GM19023 (cell line): Measurements from ENCODE around the gene CSTPP1.
"Not testable (repeated sequence)": the region's sequence is repeated elsewhere in the genome, so short reads cannot be mapped to it uniquely, and the experiment has no call there.

Experiments
- ATAC-seq: cut with Tn5 transposase; IDR thresholded peaks from one replicate; pipeline ENCODE4 v1.9.1; 2021; ENCODE audit warnings: mild to moderate bottlenecking, moderate library complexity; ENCODE audit not compliant: unreplicated experiment

CSTPP1 gene

DNA sequence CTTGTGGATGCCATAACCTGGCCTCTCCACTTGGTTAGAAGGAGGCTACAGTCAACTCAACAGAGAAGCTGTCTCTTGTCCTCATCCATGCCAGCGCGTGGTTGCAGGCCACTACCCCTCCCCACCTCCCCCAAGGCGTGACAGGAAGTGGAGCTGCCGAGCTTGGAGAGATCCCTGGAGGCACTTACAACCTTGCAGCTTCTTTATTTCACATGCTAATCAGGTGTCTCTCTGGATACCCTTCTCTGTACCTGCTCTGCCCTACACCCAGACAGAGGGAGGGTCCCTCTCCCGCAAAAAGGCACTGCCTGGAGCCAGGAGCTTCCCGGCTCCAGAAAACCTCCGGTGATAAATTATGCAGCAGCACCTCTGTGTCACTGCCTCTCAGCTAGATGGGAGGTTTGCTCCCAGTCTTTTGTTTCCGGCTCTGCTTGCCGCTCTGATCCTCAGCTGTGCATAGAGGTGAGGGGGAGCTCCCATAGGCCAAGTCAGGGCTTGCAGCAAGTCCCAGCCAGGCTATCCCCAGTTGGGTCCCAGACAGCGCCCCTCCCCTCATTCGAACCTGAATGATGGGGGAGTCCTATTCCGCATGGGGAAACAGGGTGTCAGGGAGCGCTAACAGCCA is 23.9 kb upstream of the CSTPP1 start:
- ATAC-seq = no peak

DNA sequence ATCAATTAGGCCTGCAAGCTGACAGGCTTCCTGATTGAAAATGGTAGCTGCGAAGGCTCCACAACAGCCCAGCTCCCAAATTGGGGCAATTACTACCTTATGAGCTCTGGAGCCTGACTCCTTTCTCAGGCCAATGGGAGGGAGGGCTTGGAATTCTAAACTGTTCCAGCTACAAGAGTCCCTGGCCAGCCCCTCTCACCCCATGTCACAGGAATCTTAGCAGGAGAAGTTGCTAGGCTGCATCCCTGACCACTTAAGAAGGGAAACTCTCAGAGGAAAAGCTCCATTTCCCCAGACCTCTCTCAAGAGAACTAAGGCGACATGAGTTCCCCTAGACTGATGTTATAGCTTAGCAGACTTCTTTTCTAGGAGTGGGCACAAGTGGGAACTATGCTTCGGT is 23.1 kb upstream of the CSTPP1 start:
- no peak for ATAC-seq

DNA sequence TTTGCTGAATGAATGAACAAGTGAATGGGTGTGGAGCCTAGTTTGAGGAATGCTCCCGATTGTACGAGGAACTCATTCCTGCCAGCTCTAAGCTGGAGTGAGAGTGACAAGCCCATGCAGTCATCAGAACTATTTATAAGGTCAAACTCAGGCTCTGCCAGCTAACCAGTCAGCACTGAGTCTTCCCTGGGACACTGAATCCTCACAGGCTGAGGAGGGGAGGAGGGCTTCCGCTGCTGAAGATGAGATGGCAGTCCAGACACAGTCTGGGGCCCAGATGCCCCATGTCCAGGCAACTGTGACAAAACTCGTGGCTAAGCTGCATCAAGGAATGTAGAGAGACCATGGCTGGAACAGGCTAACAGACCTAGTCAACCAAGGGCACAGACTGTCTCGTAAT is 22.2 kb upstream of the CSTPP1 start:
- ATAC-seq = no peak

DNA sequence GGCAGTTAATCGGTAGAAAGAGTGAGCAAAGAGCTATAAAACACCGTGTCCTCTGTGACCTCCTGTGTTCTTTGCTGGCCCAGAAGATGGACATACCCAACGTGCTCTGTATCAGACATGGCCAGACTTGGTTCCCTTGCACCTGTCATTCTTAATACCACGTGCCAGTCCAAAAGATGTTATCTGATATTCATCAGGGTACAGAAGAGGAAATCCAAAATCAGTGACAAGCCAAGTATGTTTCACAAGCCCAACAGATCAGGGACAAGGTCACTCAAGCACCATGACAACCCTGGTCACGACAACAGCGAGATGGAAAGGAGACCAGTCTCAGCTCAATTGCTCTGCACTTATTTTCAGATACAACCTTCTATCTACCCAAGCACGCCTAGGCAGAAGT is 21.7 kb upstream of the CSTPP1 start:
- no peak for ATAC-seq

DNA sequence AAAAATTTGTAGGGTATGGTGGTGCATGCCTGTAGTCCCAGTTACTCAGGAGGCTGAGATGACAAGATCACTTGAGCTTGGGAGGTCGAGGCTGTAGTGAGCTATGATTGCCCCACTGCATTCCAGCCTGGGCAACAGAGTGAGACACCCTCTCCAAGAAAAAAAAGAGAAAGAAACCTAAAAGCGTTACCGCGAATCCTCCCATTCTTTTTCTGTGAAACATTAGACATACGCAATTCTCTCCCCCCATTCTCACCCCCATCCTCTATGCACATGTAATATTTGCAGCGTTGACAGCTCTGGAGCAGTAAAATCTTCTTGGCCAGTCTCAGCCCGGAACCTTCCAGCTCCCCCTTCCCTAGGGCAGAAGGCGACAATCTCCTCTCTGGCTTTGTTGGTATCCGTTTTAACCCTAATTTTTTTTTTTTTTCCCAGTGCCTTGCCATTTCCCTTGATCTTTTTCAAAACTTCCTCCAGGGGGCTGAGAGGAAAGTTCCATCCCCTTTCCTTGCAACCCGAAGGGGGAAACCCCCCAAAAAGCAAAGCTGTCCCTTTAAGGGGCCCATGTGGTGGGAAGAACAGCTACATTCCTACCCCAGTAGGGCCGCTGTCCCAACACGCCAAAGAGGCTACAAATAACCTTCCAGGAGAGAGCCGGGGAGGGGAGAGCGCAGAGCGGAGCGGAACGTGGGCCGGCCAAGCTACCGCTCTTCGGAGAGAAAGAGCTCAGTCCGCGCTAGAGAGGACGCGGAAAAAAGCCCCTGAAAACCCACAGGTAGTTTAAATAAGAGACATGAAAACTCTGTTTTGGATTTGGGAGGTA is 20.1 kb upstream of the CSTPP1 start:
- ATAC-seq = no peak

DNA sequence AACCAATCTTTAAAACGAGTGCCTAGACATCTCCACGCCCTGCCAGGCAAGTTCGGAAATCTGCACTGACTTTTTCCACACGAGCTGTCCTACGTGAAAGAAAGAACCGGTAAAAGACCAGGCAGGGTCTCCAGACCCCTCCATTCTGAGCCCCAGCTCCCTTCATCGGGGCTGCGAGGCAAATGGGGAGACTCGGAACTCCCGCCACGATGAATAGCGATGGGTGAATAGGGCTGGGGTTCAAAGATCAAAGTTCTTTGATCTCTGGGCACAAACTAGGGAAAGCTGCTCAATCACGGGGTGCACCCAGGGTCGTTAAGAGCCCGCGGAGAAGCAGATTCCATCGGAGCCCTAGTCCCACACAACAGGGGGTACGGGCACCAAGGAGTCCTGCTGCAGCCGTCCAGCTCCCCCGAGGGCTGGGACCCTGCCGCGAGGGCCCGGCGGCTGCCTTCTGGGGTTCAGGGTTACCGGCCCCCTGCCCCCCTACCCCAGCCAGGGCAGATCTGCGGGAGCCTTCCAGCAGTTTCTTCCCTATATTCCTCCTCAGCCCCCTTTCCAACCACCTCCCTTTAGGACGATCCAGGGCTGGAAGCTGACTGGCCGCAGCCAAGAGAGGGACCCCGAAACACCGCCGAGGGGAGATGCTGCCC is 19.3 kb upstream of the CSTPP1 start:
- ATAC-seq = no peak

DNA sequence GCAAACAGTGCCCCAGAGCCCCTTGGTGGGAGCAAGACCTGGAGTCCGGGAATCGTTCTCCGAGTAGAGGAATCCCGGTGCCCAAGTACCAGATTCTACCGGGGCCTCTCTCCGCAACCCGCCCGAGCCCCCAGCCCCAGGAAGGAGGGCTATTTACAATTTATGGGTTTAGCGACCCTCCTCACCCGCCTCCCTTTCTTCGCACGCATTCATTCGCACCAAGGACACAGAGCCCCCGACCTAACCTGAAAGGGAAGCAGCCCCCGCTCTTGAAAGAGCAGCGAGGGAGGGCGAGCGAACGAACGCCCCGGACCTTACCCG is 18.8 kb upstream of the CSTPP1 start:
- ATAC-seq = no peak

DNA sequence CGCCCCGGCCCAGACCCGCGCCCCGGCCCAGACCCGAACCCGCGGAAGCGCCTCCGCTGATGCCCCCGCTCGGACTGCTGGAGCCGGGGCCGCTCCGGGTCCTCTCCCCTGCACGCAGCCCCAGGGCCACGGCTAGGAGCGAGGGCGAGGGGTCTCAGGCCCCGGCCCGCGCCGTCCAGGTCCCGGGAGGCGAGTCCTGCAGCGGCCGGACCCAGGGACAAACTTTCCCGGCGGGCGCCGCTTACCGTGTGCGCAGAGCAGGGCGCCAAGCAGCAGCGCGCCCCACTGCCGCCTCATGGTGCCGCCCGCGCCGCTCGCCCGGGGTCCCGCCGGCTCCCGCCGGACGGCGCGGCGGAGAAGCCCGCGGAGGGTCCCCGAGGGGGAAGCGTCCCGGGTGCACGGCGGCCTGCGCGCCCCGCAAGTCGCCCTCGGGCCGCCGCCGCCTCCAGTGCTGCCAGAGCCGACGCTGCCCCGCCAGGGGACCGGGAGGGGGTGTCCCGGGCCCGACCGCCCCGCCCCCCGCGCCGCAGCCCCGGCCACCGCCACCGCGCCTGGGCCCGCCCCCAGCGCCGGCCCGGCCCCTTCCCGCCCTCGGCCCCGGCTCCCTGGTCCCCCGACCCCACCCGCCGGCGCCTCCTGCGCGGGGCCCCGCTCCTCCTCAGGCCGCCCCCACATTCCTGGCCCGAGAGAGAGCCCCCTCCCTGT is 18.3 kb upstream of the CSTPP1 start, which contains the start of gene LRP4:
TSS of gene LRP4 (minus strand) at position 468 of the 705 bp plus-strand sequence. CDS start at position 297, 171 bp downstream.
- ATAC-seq = peak; percentile 59

DNA sequence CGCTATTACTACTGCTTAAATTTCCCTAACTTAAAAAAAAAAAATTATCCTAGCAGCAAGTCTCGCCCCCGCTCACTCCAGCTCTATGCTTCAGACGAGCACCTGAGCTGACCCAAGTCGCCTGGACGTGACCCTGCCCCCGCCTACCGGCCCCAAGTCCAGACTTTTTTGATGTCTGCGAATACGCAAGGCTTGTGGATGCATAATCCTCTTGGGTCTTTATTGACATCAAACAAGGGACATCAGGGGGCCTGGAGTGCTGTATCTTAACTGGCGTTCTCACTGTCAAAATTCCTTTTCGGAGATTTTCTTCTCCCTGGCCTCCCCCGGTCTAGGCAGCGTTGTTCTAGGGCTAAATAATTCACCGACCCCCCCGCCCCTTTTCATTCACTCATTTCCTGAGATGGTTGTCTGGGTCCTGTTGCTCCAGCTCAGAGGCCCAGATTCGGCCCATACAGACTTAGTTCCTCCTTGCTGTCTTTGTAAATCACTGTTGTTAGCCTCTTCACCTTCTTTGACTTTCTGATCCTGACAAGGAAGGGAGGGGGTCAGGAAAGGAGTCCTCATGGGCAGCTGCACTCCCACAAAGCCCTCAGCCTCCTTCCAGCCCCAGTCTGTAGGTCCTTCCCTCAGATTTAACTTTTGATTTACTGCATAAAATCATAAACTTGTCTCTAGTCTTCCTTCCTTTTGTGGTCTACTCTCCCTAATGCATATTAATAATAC is 17.6 kb upstream of the CSTPP1 start:
- ATAC-seq = no peak

DNA sequence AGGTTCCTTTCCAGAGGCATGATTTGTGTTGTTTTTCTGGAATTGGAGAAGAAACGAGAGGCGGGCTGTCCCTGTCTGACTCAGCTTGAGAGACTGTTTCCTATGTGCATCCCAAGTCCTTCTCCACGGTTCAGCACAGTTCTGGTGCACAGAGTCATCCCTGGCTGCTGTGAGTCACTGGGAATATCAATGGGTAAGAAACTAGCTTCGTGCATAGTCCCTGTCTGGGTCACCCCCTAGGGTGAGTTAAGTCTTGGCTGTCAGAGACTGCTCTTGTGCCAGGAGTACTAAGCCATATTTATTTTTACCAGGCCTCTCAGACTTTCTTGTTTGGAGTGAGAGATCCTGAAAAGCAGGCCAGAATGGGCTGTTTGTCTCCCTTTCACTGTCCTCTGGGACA is 15.8 kb upstream of the CSTPP1 start:
- ATAC-seq = no peak

DNA sequence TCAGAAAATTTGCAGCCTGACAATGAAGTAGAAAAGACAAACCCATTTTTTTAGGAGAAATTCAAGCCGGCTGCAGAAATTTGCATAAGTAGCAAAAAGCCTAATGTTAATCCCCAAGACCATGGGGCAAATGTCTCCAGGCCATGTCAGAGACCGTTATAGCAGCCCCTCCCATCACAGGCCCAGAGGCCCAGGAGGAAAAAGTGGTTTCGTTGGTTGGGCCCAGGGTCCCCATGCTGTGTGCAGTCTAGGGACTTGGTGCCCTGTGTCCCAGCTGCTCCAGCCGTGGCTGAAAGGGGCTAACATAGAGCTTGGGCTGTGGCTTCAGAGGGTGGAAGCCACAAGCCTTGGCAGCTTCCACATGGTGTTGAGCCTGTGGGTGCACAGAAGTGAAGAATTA is 8.6 kb upstream of the CSTPP1 start:
- ATAC-seq = not testable (repeated sequence)

DNA sequence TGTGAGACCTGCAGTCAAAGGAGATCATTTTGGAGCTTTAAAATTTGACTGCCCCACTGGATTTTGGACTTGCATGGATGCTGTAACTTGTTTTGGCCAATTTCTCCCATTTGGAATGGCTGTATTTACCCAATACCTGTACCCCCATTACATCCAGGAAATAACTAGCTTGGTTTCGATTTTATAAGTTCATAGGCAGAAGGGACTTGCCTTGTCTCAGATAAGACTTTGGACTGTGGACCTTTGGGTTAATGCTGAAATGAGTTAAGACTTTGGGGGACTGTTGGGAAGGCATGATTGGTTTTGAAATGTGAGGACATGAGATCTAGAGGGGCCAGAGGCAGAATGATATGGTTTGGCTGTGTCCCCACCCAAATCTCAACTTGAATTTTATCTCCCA is 7.9 kb upstream of the CSTPP1 start:
- ATAC-seq = not testable (repeated sequence)

DNA sequence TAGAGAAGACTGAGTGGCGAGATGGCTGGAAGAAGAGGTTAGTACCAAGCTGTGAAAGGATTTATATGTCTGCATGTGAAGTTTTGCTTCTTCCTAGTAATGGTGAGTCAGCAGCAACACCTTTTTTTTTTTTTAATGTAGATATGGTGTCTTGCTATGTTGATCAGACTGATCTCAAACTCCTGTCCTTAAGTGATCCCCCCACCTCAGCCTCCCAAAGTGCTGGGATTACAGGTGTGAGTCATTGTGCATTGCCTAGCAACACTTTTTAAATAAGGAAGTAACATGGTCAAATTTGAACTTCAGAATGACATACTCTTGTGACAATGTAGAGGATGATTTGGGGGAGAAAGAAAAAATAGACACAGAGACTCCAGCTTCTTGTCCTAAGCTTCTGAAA is 6.5 kb upstream of the CSTPP1 start:
- ATAC-seq = no peak

DNA sequence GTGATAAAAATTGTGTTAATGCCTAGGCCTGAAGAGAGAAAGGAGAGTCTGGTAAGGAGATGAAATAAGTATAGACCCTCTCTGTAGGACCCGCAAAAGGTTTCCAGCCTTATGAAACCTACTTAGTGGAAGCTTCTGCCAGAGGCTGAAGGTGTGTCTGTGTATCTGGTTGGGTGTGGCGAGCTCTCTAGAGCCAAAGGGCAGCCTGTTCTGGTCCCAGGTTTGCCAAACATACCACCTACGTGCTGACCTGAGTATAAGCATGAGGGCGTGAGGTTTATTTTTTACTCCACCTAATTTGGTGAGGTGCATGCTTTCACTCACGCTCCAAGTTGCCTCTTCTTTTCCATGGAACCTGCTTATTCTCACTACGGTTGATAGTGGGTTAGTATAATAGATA is 5.6 kb downstream of the CSTPP1 start:
- no peak for ATAC-seq

DNA sequence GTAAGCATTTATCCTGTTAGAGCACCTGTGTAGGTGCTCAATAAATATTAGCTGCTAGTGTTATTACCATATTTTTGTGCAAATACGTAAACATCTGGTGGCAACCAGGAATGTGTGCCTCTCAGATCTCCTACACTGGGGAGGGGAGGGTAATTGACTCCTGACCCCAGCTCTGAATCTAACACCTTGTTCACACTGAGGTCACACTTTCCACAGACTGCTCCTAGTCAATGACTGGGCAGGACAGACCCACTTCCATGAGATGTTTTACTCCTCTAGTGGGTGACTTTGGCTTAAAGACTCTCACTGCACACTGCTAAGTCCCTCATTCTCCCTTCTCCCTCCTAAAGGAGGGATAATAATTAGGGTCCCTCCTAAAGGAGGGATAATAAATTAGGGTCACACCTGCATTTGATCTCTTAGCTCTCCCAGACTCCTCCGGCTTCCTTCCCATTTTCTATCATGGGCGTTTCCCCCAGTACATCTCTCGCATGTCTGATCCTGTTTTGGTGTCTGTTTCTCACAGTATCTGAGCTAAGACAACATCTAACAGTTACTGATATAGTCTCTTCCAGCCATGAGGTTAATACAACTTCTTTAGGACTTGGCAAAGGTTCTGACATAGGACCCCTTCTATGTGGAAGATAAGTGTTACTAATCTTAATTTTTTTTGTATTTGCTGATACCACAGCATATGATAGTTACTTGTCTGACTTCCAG is 8.0 kb downstream of the CSTPP1 start:
- ATAC-seq = no peak

DNA sequence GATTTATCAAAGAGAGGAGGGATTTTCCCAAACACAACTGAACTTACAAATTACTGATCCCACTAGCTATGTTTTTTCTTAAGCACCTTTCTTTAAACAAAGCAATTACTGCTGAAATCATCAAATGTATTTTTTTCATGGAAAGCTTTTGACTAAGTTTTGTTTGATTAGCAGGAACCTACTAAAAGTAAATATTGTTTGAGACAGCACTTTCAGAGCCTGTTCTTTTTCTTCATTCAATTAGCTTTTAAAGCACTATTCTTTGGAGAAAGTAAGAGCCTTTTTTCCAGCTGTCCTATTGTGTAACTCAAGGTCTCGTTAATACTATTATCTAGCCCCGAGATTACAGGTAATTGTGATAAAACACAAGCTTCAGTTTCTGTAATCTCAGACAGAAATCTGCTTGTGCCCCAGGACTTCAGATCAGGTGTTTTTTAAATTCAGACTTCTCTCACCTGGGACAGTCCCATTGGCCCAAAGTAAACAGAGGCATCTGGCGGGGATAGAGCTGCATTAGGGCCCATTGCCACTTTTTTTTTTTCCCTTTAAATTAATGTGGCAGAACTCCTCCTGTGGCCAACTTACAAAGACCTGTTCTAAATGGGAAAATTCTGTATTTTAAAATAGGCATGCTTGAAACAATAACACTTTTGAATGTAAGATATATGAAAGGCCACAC is 11.0 kb downstream of the CSTPP1 start:
- no peak for ATAC-seq

DNA sequence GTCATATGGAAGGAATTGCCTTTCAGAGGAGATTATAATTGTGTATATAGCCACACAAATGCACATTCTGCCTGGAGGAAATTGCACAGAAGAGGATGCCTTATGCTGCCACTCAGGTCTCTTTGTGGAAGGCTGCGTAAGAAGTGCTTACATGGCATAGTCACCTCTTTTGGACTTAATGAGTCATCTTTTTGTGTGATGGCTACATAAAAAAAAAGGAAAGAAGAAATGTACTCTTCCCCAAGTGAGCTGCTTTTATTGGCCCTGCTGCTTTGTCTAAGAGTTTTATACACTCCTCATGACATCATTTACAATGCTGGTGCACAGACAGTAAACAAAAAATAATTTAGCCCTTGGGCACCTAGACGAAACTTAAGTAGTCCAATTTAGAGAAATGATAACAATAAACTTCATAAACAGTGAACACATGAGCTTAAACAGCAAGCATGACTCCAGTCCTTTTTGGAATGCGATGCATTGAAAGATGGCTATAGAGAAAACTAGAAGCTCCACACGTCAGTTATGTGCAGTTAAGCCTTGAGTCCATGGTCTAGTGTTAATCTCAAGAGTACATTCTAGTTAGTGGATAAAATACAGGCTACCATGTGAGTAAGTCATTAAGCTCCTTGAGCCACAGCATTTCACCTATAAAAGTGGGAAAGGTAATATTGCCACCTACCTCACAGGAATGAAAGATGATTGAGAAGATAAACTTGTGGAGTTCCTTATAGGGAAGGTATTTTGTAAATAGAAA is 12.0 kb downstream of the CSTPP1 start:
- ATAC-seq = no peak

DNA sequence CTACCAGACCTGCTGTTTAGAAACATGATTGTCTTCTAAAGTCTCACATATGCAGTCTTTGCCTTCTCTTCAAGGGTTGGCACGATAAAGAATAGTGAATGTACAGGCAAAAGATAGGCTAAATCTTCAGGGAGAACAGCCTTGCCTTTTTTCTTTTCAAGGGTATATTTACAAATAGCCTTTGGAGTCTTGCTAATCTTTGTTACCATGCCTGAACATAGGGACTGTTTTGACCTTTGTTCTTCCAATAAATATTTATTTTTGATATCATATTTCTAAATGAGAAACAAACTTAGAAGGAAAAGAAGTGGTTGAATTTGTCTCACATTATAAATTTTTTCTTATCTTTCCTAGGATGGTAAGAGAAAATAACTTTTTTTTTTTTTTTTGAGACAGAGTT is 12.7 kb downstream of the CSTPP1 start:
- no peak for ATAC-seq

DNA sequence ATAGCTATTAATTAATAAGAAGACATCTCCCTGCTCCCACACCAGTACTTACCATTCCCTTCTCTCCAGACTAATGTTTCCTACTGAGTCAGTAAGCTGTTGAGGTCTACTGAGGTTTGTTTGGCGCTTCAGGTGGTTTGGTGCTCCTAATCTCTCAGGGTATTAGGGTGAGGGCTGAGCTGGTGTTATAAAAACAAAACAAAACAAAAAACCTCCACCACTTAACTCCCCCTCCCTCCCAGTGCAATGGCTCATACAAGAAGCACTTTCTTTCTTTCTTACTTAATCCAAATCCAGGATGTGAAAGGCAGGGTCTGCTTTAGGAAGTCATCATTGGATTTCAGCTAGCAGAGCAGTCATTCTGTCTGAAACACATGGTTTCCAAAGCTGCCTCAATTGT is 15.3 kb downstream of the CSTPP1 start:
- ATAC-seq = no peak
